Measurements from ENCODE around the gene EVA1B. TPM values are rescaled to one million over a fixed set of nuclear protein-coding genes. Genes with fewer than 3 reads are reported as not detected.

The EVA1B gene
- total and polyA plus RNA-seq, 2 experiments from 2014 or later = 68.7 to 82.2 TPM

DNA sequence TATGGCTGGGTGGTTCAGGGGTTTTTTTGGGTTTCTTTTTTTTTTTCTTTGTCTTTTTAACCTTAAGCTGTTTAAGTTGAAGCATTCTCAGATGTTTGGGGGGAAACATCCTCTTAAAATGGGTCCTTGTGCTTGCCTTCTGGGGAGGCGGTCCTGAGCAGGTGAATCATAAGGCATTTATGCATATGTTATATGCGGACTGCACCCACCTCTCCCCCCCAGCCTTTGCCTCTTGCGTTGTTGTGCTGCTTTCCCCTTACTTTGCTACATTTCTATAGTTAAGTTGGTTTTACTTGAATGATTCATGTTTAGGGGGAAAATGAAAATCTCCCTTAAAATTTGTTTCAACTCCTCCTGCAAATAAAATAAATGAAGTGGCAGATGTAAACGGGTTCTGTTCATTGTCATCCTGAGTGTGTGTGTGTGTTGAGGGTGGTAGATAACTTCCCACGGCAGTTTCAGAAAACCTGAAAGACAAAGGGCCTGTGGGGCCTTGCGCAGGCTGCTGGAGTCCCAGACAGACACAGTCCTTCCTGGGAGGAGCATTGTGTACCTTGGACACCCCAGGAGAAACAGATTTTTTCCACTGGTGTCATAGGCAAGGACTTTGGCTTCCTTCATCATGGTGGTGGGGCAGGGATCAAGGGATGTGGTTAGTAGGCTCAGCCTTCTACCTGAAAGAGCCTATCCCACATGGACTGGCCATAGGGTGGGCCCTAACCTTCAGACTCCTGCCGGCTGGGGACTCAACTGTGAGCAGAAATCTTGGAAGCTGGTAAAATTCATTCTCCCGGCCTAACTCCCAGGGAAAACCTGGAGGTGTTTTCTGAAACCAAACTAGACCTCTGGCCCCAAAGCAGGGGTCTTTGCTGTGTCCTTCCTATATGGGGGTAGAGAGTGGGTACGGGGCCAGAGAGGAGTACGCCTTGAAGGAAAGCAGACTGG, 18.2 kb downstream of the EVA1B start:
- no peaks in the 10 kb centered on the region for H3K9me3 ChIP-seq (ENCODE audit: low read depth)
- H3K27ac ChIP-seq = peak overlapping the region; percentile 93
- H3K4me1 ChIP-seq (ENCODE audit: insufficient read depth) = peaks cover 10% of the 10 kb centered on the region
- peak overlapping the region; percentile 95 for H3K4me2 ChIP-seq
- no peaks in the 10 kb centered on the region for H3K27me3 ChIP-seq
- H3K9me2 ChIP-seq (replicated peaks; ENCODE audit: insufficient read depth) = no peaks in the 10 kb centered on the region
- no peaks in the 10 kb centered on the region for H3K79me2 ChIP-seq
- 76% methylated on average over 9 of the region's 10 CpGs for WGBS (ENCODE audit: low lambda C conversion rate, missing lambda C conversion rate)
- no peaks in the 10 kb centered on the region for H4K20me1 ChIP-seq (ENCODE audit: insufficient read depth, poor library complexity, severe bottlenecking)
- H3K4me3 ChIP-seq = no peak overlapping the region
- TF ChIP-seq, protein P1, sequence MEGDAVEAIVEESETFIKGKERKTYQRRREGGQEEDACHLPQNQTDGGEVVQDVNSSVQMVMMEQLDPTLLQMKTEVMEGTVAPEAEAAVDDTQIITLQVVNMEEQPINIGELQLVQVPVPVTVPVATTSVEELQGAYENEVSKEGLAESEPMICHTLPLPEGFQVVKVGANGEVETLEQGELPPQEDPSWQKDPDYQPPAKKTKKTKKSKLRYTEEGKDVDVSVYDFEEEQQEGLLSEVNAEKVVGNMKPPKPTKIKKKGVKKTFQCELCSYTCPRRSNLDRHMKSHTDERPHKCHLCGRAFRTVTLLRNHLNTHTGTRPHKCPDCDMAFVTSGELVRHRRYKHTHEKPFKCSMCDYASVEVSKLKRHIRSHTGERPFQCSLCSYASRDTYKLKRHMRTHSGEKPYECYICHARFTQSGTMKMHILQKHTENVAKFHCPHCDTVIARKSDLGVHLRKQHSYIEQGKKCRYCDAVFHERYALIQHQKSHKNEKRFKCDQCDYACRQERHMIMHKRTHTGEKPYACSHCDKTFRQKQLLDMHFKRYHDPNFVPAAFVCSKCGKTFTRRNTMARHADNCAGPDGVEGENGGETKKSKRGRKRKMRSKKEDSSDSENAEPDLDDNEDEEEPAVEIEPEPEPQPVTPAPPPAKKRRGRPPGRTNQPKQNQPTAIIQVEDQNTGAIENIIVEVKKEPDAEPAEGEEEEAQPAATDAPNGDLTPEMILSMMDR (IDR thresholded peaks at IDR 0.05; ENCODE audit: poor library complexity) = no peak
- TF ChIP-seq EZH2 (IDR thresholded peaks at IDR 0.05; ENCODE audit: borderline replicate concordance) (no peak), EZH2phosphoT487 (IDR thresholded peaks at IDR 0.05; ENCODE audit: low read depth, severe bottlenecking, unreplicated experiment) (no peak)
- peak; percentile 60 for DNase-seq (ENCODE audit: low spot score)
- H3K36me3 ChIP-seq (replicated peaks; ENCODE audit: insufficient read depth, low read depth) = no peaks in the 10 kb centered on the region
- no peak overlapping the region for H2AFZ ChIP-seq

DNA sequence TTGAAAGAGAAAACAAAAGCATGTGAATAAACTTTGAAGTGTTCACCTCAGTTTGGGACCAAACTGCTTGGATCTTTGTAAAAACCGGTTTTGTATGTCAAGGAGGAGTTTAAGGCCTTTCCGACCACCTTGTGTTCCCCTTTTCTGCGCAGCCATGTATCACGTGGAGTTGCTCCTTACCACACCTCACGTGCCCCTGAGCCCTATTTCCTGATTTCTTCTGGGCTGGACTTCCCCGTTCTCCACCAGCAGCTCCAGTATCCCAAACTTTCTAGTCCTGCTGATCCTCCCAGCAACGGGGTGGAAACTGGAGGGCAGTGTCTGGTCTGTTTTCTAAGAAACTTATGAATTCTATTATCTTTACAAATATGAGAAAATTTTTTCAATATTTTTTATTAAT, 18.9 kb downstream of the EVA1B start:
- Histone ChIP-seq H3K79me2 (no peaks in the 10 kb centered on the region), H3K27ac (peak overlapping the region; percentile 93), H4K20me1 (ENCODE audit: insufficient read depth, poor library complexity, severe bottlenecking) (no peaks in the 10 kb centered on the region), H3K36me3 (replicated peaks; ENCODE audit: insufficient read depth, low read depth) (no peaks in the 10 kb centered on the region), H3K4me2 (no peak overlapping the region), H3K9me3 (ENCODE audit: low read depth) (no peaks in the 10 kb centered on the region), H3K27me3 (no peaks in the 10 kb centered on the region), H3K9me2 (replicated peaks; ENCODE audit: insufficient read depth) (no peaks in the 10 kb centered on the region), H2AFZ (no peak overlapping the region), H3K4me1 (ENCODE audit: insufficient read depth) (peaks cover 10% of the 10 kb centered on the region), H3K4me3 (no peak overlapping the region)
- WGBS (ENCODE audit: low lambda C conversion rate, missing lambda C conversion rate) = 88% methylated on average over 7 of the region's 7 CpGs
- DNase-seq (ENCODE audit: low spot score) = no peak
- TF ChIP-seq EZH2 (IDR thresholded peaks at IDR 0.05; ENCODE audit: borderline replicate concordance) (no peak), EZH2phosphoT487 (IDR thresholded peaks at IDR 0.05; ENCODE audit: low read depth, severe bottlenecking, unreplicated experiment) (no peak)
- TF ChIP-seq, protein P1 (IDR thresholded peaks at IDR 0.05; ENCODE audit: poor library complexity) = no peak

DNA sequence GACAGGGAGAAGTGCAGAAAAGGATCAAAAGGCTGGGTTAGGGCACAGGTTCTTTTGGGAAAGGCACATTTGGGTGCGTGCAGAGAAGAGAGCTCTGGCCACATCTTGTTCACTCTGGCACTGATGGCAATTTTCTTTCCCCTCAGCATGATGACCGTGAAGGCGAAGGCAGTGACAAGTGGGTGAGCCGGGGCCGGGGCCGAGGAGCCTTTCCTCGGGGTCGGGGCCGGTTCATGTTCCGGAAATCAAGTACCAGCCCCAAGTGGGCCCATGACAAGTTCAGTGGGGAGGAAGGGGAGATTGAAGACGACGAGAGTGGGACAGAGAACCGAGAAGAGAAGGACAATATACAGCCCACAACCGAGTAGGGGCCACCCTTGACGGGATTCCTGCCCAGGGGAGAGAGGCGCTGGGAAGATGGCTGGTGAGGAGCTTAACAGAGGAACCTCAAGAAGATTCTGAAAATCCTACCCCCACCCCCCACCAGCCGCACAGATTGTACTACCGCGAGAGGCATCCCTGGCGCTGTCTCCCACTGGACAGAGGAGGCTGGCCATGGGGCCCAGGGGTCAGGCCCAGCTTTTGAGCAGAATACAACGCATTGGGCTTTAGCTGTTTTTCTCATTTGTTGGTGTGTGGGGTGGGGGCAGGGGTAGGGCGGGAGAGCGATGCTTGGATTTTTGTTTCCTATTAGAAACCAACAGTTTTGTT, 19.6 kb downstream of the EVA1B start:
- Histone ChIP-seq H3K27me3 (no peaks in the 10 kb centered on the region), H3K4me1 (ENCODE audit: insufficient read depth) (peaks cover 10% of the 10 kb centered on the region), H3K4me3 (no peak overlapping the region), H3K9me3 (ENCODE audit: low read depth) (no peaks in the 10 kb centered on the region), H3K4me2 (no peak overlapping the region), H4K20me1 (ENCODE audit: insufficient read depth, poor library complexity, severe bottlenecking) (no peaks in the 10 kb centered on the region), H3K27ac (no peak overlapping the region), H3K9me2 (replicated peaks; ENCODE audit: insufficient read depth) (no peaks in the 10 kb centered on the region), H2AFZ (no peak overlapping the region), H3K79me2 (no peaks in the 10 kb centered on the region), H3K36me3 (replicated peaks; ENCODE audit: insufficient read depth, low read depth) (no peaks in the 10 kb centered on the region)
- no peak for DNase-seq (ENCODE audit: low spot score)
- 95% methylated on average over 23 of the region's 23 CpGs for WGBS (ENCODE audit: low lambda C conversion rate, missing lambda C conversion rate)
- TF ChIP-seq EZH2 (IDR thresholded peaks at IDR 0.05; ENCODE audit: borderline replicate concordance) = no peak
- TF ChIP-seq EZH2phosphoT487 (IDR thresholded peaks at IDR 0.05; ENCODE audit: low read depth, severe bottlenecking, unreplicated experiment) = no peak
- TF ChIP-seq, protein P1 (IDR thresholded peaks at IDR 0.05; ENCODE audit: poor library complexity) = no peak

Measured in hepatocyte (in vitro differentiated cells).